B cell (primary cell): ENCODE measurements around the gene ADAMTS18. TPM values are rescaled to one million over a fixed set of nuclear protein-coding genes. Genes with fewer than 3 reads are reported as not detected.

Source experiments
- ATAC-seq: fragments of 200-7000 bp; cut with Tn5 transposase; one replicate; pipeline ENCODE4 v1.10.0; 2021; ENCODE audit warnings: low read depth, mild to moderate bottlenecking, moderate number of reproducible peaks, moderate library complexity
- CTCF ChIA-PET: fragments of 350-600 bp; sonication (Branson Sonifier 250); formaldehyde crosslinking; loops from one replicate; lab custom pipeline; 2021; ENCODE audit warnings: antibody characterized with exemption, inconsistent platforms; lab: Charles Lee
- POLR2A ChIA-PET: fragments of 350-600 bp; sonication (Branson Sonifier 250); formaldehyde crosslinking; loops from one replicate; lab custom pipeline; 2021; ENCODE audit warnings: antibody characterized with exemption; lab: Charles Lee
- DNase-seq: peaks from one replicate; pipeline ENCODE4 v3.0.0; 2013
- H2AFZ ChIP-seq: 2 replicates; pipeline ENCODE4 v1.6.1; 2012; ENCODE audit warnings: mild to moderate bottlenecking, low read depth, low read length; ENCODE audit not compliant: insufficient read depth, poor library complexity, severe bottlenecking
- H3K27ac ChIP-seq, 2 donors: 1 replicate in 1 of 2; 2 replicates in 1 of 2; pipeline ENCODE4 v1.5.1; 2012 to 2013; ENCODE audit warnings: low read length in 2 of 2, mild to moderate bottlenecking in 2 of 2, moderate library complexity in 1 of 2
- H3K27me3 ChIP-seq, 4 experiments: fragments of 200-600 bp in 1 of 4; sonication (generic) in 1 of 4; replicated peaks in 1 of 4; 1 replicate in 2 of 4; 2 replicates in 2 of 4; pipeline versions ENCODE4 v1.6.1 to v1.7.0; 2013 to 2016; ENCODE audit warnings: low read length in 3 of 4, mild to moderate bottlenecking in 2 of 4, mixed read lengths in 1 of 4, moderate library complexity in 1 of 4; ENCODE audit not compliant: insufficient read depth in 4 of 4, control insufficient read depth in 3 of 4; ENCODE audit errors: control extremely low read depth in 1 of 4
- H3K36me3 ChIP-seq, 2 experiments: replicated peaks in 1 of 2; 1 replicate in 1 of 2; 2 replicates in 1 of 2; pipeline versions ENCODE4 v1.6.1 to v1.7.1; 2013; ENCODE audit warnings: low read length in 1 of 2; ENCODE audit not compliant: insufficient read depth in 2 of 2, control insufficient read depth in 1 of 2; ENCODE audit errors: control extremely low read depth in 1 of 2, extremely low read depth in 1 of 2
- H3K4me1 ChIP-seq, 2 donors: fragments of 200-600 bp in 1 of 2; sonication (generic) in 1 of 2; 1 replicate in 1 of 2; 2 replicates in 1 of 2; pipeline versions ENCODE4 v1.5.1 to v1.6.1; 2013 to 2017; ENCODE audit warnings: low read length in 2 of 2; ENCODE audit not compliant: control insufficient read depth in 2 of 2, insufficient read depth in 2 of 2
- H3K4me2 ChIP-seq: replicated peaks from 2 replicates; pipeline ENCODE3; 2012; ENCODE audit warnings: mild to moderate bottlenecking, low read depth, low read length; ENCODE audit not compliant: poor library complexity, severe bottlenecking
- H3K4me3 ChIP-seq, 5 experiments: fragments of 200-600 bp in 1 of 5; sonication (generic) in 1 of 5; 1 replicate in 3 of 5; 2 replicates in 2 of 5; pipeline versions ENCODE4 v1.5.1 to v1.7.0; 2011 to 2016; ENCODE audit warnings: low read length in 4 of 5, mild to moderate bottlenecking in 4 of 5, low read depth in 2 of 5, control low read depth in 1 of 5, moderate library complexity in 1 of 5; ENCODE audit not compliant: insufficient read depth in 1 of 5; ENCODE audit errors: control extremely low read depth in 1 of 5, extremely low read depth in 1 of 5
- H3K79me2 ChIP-seq: fragments of 200-600 bp; sonication (generic); one replicate; pipeline ENCODE4 v1.6.0; 2016; ENCODE audit warnings: low read length; ENCODE audit not compliant: control insufficient read depth, insufficient read depth
- H3K9ac ChIP-seq: fragments of 200-600 bp; sonication (generic); 2 replicates; pipeline ENCODE4 v1.6.1; 2017; ENCODE audit warnings: mild to moderate bottlenecking, low read length, moderate library complexity
- H3K9me3 ChIP-seq, 3 donors: one replicate each; pipeline versions ENCODE4 v1.6.1 to v1.7.1; 2013; ENCODE audit warnings: low read length in 2 of 3; ENCODE audit not compliant: control insufficient read depth in 2 of 3, insufficient read depth in 1 of 3; ENCODE audit errors: control extremely low read depth in 1 of 3
- H4K20me1 ChIP-seq: 2 replicates; pipeline ENCODE4 v1.6.0; 2012; ENCODE audit warnings: mild to moderate bottlenecking, low read length; ENCODE audit not compliant: insufficient read depth, control insufficient read depth, poor library complexity, severe bottlenecking
- H3K27ac Mint-ChIP-seq: one replicate; pipeline ENCODE4 v1.8.0; 2021; ENCODE audit warnings: mixed read lengths
- H3K27me3 Mint-ChIP-seq: one replicate; pipeline ENCODE4 v1.8.0; 2021; ENCODE audit warnings: mixed read lengths
- H3K4me1 Mint-ChIP-seq: one replicate; pipeline ENCODE4 v1.8.0; 2021; ENCODE audit warnings: mixed read lengths
- H3K4me3 Mint-ChIP-seq: one replicate; pipeline ENCODE4 v1.8.0; 2021; ENCODE audit warnings: mixed read lengths
- H3K9me3 Mint-ChIP-seq: one replicate; pipeline ENCODE4 v1.8.0; 2022; ENCODE audit warnings: mixed read lengths; ENCODE audit not compliant: insufficient read depth
- EZH2 ChIP-seq: IDR thresholded peaks from 2 replicates; pipeline ENCODE4 v1.6.1; 2012; ENCODE audit warnings: borderline replicate concordance, low read depth, mild to moderate bottlenecking, moderate library complexity, low read length; ENCODE audit not compliant: insufficient read depth, poor library complexity, severe bottlenecking
- WGBS: methylation state at CpG from one replicate; pipeline ENCODE4 v1.1.5; 2013; ENCODE audit warnings: missing lambda C conversion rate; ENCODE audit not compliant: insufficient coverage; 5-methylcytosine and 5-hydroxymethylcytosine counted together
- intact Hi-C: fragments of 100-400 bp; cut with micrococcal nuclease; formaldehyde crosslinking; loops from one replicate; pipeline ENCODE4 v1.10.0; 2022
- polyA plus RNA-seq: library from polyadenylated mRNA; depleted of rRNA; stranded (reverse); fragments of >200 nt; gene quantifications from 2 replicates; pipeline ENCODE4 v1.2.3, GENCODE V29; 2012
- total RNA-seq, 2 donors: library from RNA; stranded (reverse); fragments of 120-200 nt in 1 of 2; gene quantifications; 1 replicate in 1 of 2; 2 replicates in 1 of 2; pipeline versions ENCODE4 v1.2.3 to v1.2.4, GENCODE V29; 2013 to 2022
- TF ChIP-seq, protein P1 (sequence below): fragments of 200-600 bp; IDR thresholded peaks from one replicate; pipeline ENCODE4 v1.8.0; 2022; ENCODE audit warnings: antibody characterized with exemption, mild to moderate bottlenecking

ADAMTS18 gene
- total and polyA plus RNA-seq, 2 donors (not counting 1 experiment from before 2014, with no cell fraction given) = not detected

DNA sequence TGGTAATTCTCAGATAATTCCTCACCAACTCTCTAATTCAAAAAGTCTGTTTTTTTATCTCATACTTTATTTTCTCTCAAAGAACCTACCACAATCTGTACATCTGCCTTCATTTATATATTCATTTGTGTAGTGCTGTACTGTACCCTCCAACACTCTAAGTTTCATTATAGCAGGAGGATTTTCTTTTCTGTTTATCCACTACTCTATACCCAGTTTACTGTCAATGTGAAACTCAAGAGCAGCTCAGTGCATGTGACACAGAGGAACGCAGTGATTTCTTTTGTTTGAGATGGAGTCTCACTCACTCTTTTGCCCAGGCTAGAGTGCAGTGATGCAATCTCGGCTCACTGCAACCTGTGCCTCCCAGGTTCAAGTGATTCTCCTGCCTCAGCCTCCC lies 117.8 kb downstream of the ADAMTS18 start:
- Histone ChIP-seq H3K9me3 (no peaks in the 10 kb centered on the region), H3K79me2 (no peaks in the 10 kb centered on the region), H4K20me1 (no peaks in the 10 kb centered on the region), H2AFZ (no peak overlapping the region), H3K27me3 (no peaks in the 10 kb centered on the region), H3K4me3 (no peak overlapping the region), H3K4me1 (no peaks in the 10 kb centered on the region), H3K36me3 (no peaks in the 10 kb centered on the region), H3K4me2 (no peak overlapping the region), H3K27ac (no peak overlapping the region), H3K9ac (no peak overlapping the region)
- TF ChIP-seq, protein P1, sequence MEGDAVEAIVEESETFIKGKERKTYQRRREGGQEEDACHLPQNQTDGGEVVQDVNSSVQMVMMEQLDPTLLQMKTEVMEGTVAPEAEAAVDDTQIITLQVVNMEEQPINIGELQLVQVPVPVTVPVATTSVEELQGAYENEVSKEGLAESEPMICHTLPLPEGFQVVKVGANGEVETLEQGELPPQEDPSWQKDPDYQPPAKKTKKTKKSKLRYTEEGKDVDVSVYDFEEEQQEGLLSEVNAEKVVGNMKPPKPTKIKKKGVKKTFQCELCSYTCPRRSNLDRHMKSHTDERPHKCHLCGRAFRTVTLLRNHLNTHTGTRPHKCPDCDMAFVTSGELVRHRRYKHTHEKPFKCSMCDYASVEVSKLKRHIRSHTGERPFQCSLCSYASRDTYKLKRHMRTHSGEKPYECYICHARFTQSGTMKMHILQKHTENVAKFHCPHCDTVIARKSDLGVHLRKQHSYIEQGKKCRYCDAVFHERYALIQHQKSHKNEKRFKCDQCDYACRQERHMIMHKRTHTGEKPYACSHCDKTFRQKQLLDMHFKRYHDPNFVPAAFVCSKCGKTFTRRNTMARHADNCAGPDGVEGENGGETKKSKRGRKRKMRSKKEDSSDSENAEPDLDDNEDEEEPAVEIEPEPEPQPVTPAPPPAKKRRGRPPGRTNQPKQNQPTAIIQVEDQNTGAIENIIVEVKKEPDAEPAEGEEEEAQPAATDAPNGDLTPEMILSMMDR = no peak
- no peak for TF ChIP-seq EZH2
- H3K27me3 Mint-ChIP-seq = peaks cover 18% of the 10 kb centered on the region
- ChIA-PET POLR2A (no interaction called here), CTCF (no interaction called here)
- no peak for DNase-seq
- no peaks in the 10 kb centered on the region for H3K4me1 Mint-ChIP-seq
- no peak overlapping the region for H3K27ac Mint-ChIP-seq
- intact Hi-C loops = no loop called here
- no peak for ATAC-seq
- WGBS = 86% methylated on average over 2 of the region's 2 CpGs
- H3K4me3 Mint-ChIP-seq = no peak overlapping the region
- no peaks in the 10 kb centered on the region for H3K9me3 Mint-ChIP-seq

DNA sequence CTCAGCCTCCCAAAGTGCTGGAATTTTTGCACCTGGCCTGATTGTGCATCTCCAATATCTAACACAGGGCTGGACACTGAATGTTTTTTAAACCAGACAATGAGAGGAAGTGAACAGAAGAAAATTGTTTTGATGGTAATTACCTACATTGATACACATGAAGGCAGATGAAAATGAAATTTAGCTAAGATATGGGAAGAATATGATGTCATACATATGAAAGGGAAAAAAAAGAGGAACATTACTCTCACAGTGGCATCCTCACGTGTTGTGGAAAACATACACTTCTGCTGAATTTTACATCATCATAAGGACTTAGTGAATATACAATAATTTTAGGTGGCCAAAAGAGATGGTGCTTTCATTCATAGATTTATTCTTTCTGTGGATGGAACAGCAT lies 124.0 kb downstream of the ADAMTS18 start:
- Histone ChIP-seq H3K36me3 (no peaks in the 10 kb centered on the region), H2AFZ (no peak overlapping the region), H3K27ac (no peak overlapping the region), H3K4me3 (no peak overlapping the region), H3K79me2 (no peaks in the 10 kb centered on the region), H3K9ac (no peak overlapping the region), H3K9me3 (no peaks in the 10 kb centered on the region), H3K4me1 (no peaks in the 10 kb centered on the region), H3K27me3 (peaks cover 0 to 3% (median 0%) of the 10 kb centered on the region in 4 experiments), H3K4me2 (no peak overlapping the region), H4K20me1 (no peaks in the 10 kb centered on the region)
- no peak for TF ChIP-seq EZH2
- TF ChIP-seq, protein P1 = no peak
- Mint-ChIP-seq H3K4me3 (no peak overlapping the region), H3K9me3 (no peaks in the 10 kb centered on the region), H3K4me1 (no peaks in the 10 kb centered on the region), H3K27me3 (peaks cover 17% of the 10 kb centered on the region), H3K27ac (no peak overlapping the region)
- DNase-seq = no peak
- ATAC-seq = no peak
- POLR2A ChIA-PET = no interaction called here
- CTCF ChIA-PET = no interaction called here
- intact Hi-C loops = no loop called here
- WGBS = no CpG with 5 or more reads among the region's 1 CpG
